Stimulated activated CD4-positive, alpha-beta T cell treated with anti-CD3 and anti-CD28 coated beads, Interleukin-15, amount 100 ng/mL, for 24 hours (primary cell): ENCODE data around the gene UVRAG.
"Not testable (repeated sequence)": the region's sequence is repeated elsewhere in the genome, so short reads cannot be mapped to it uniquely, and the experiment has no call there.

ENCODE experiments used
- DNase-seq: peaks from one replicate; pipeline ENCODE4 v3.0.0-alpha.2; 2020

UVRAG gene

GRCh38 chr11:75973710-75974109, 158.7 kb downstream of the UVRAG start:
- DNase-seq = not testable (repeated sequence)

DNA sequence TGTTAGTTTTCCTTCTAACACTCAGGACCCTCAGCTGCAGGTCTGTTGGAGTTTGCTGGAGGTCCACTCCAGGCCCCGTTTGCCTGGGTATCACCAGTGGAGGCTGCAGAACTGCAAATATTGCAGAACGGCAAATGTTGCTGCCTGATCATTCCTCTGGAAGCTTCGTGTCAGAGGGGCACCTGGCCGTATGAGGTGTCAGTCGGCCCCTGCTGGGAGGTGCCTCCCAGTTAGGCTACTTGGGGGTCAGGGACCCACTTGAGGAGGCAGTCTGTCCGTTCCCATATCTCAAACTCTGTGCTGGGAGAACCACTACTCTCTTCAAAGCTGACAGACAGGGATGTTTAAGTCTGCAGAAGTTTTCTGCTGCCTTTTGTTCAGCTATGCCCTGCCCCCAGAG, 164.1 kb downstream of the UVRAG start:
- DNase-seq = not testable (repeated sequence)

GRCh38 chr11:75979479-75980027, 164.5 kb downstream of the UVRAG start:
- DNase-seq = not testable (repeated sequence)

GRCh38 chr11:75980031-75980430, 165.0 kb downstream of the UVRAG start:
- DNase-seq = no peak

DNA sequence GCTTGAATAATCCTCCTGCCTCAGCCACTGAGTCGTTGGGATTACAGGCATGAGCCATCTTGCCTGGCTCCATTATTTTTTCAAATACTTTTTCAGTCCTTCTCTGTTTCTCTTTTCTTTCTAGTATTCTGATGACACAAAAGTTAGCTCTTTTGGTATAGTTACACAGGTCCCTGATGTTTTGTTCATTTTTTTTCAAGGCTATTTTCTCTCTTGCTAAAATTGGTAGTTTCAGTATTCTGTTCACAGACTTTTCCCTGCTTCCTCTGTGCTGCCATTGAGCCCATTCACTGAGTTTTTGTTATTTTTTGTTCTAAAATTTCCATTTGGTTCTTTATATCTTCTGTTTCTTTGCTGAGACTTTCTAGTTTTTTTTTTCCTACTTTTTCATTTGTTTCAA, 166.5 kb downstream of the UVRAG start:
- DNase-seq = no peak

DNA sequence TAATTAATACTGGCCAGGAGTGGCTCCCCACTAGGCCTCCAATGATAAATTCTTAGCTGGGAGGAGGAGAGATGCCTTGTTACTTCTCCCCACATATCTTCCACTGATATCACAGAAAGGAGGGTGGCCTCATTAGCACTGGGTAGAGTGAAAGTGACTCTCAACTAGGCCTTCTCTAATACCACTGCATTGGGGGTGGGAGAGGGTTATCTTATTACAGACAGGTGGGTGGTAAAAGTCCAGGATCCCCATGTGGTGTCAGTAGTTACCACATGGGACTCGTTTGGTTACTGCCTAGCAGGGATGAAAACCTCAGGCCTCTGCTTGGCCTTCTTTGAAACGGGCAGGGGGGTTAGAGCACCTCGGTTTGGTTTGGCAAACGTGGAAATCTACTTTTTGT, 167.3 kb downstream of the UVRAG start:
- no peak for DNase-seq

- no peak for DNase-seq
These were observed 172.0 kb downstream of the UVRAG start for GRCh38 chr11:75986966-75987365.

GRCh38 chr11:75993126-75993525, 178.1 kb downstream of the UVRAG start:
- no peak for DNase-seq

DNA sequence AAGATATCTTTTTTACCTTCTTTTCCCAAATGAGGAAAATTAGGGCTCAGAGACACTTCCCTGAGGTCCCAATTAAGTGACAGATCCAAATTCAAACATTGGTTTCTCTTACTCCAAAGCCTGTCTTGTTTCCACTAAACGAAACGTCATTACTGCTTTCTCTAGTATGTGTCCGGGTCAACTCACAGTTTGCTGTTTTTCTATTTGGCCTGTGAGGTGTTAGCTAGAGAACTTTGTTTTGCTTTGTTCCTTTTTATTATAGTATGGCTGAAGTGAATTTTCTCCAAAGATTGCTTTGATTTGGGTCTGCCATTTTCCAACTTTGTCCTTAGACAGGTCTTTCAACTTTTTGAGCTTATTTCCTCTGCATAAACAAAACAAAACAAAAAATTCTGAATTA, 179.6 kb downstream of the UVRAG start:
- DNase-seq = no peak

- DNase-seq = no peak
These were observed 181.8 kb downstream of the UVRAG start for GRCh38 chr11:75996523-75997442.

DNA sequence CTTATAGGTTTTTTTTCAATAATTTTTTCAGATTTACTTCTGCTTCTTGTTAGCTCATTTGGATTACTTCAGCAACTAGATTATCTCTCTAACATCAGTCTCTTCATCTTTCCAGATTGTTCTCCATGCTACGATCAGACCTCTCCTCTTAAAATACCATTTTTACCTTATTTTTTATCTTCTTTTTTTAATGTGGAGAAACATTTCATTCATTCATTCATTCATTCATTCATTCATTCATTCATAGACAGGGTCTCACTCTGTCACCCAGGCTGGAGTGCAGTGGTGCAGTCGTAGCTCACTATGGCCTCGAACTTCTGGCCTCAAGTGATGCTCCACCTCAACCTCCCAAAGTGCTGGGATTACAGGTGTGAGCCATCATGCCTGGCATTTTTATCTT, 189.4 kb downstream of the UVRAG start:
- DNase-seq = no peak

- no peak for DNase-seq
These were observed 190.7 kb downstream of the UVRAG start for GRCh38 chr11:76005756-76006155.

GRCh38 chr11:76007166-76007565, 192.2 kb downstream of the UVRAG start:
- no peak for DNase-seq

GRCh38 chr11:76008474-76008873, 193.5 kb downstream of the UVRAG start:
- no peak for DNase-seq

- DNase-seq = no peak
These were observed 195.0 kb downstream of the UVRAG start for GRCh38 chr11:76010051-76010450.

GRCh38 chr11:76013526-76013925, 198.5 kb downstream of the UVRAG start:
- DNase-seq = no peak

DNA sequence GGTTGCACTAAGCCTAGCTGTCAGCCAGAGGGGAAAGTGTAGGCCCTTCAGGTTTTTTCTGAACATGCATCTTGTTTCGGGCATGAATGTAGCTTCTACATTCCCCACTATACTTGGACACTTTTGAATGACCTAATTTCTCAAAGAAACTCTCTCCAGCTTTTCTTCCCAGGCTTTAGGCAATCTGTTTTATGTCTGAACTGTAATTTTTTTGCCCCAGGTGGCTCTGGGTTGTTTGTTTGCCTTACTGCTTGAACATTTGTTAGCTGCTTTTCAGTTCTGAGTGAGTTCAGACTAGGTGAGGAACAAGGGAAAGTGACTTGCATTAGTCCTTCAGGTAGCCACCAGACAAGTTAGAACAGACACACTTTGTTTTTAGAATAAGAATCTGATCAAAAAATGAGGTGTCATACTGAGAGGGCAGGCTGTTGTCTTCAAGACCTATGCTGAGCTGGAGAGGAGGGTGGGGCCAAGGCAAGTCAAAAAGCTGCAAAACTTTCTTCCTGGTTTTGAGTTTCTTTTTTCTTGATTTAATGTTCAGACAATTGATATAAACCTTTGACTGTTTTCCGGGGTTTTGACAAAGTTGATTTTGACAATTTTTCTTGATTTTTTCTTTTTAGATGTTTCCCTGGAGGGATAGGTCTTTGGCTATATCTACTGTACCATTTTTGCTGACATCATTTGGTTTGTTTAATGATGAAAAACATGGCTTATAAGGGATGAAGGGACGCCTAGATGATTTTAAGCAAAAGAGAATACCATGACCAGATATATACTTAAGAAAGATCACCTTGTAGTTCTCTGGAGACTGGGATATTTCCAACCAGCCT, 208.4 kb downstream of the UVRAG start:
- DNase-seq = no peak

- DNase-seq = no peak
These were observed 210.1 kb downstream of the UVRAG start for GRCh38 chr11:76025068-76025467.

DNA sequence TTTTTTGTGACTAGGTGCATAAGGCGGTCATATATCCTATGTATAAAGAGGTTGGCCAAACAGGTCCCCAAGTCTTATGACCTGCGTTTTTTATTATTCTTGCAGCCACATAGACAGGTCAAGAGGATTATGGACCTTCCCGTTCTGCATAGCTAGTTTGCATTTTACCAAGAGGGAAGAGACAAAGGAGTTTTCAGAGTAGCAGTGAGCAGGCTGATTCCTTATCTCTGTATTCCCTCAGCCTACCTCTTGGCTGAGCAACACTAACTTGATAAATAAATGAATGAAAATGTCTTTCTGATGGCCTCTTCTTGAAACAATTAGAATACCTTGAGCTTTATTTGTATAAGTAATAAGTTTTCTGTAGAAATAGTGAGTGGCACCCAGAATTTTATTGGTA, 210.8 kb downstream of the UVRAG start:
- DNase-seq = no peak

DNA sequence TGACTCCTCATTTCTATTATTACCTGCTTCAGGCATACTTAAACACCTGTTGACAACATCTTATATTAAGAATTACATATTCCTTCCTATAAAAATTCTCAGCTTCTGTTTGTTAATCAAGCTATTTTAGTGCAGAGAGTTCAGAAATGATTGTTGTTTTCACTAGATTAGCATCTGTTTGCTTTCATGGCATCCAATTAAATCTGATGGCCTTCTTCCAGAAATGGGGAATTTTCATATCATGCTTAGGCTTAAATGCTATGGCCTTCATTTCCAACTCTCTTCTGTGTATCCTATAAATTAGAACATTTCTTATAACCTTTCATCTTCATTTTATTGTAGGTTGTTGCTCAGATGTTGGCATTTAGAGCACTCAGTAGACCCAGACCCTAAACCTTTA, 211.3 kb downstream of the UVRAG start:
- DNase-seq = no peak

DNA sequence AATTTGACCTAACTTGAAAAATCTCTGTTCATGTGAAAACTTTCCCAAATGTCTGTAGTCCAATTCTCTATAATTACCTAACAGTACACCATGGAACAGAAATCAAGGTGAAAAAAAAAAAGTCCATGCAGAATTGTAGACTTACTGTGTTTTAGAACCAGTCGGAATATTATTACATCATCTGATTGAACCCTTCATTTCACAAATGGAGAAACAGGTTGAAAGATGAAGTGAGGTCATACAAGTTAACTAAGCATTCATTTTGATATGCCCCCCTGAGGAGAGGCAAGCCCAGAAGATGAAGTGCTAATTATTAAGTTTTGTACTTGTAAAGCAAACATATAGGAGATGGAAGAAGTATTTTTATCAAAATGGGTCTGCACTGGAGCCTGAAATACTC, 211.9 kb downstream of the UVRAG start:
- DNase-seq = no peak

DNA sequence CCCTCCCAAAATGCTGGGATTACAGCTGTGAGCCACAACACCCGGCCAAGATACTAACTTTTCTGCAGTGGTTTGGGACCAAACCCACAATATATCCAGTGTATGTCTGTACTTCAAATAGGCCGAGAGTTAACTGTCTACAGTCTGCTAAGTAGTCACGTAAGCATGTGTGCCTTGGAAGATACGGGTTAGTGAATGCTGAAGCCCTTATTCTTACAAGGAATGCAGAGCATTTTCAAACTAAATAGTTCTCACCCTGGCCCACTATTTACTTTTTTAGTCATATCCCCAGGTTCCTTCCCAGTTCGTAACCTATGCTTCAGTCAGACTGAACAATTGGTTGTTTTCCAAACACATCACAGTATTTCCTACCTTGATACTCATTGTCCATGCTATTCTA, 215.3 kb downstream of the UVRAG start:
- no peak for DNase-seq

DNA sequence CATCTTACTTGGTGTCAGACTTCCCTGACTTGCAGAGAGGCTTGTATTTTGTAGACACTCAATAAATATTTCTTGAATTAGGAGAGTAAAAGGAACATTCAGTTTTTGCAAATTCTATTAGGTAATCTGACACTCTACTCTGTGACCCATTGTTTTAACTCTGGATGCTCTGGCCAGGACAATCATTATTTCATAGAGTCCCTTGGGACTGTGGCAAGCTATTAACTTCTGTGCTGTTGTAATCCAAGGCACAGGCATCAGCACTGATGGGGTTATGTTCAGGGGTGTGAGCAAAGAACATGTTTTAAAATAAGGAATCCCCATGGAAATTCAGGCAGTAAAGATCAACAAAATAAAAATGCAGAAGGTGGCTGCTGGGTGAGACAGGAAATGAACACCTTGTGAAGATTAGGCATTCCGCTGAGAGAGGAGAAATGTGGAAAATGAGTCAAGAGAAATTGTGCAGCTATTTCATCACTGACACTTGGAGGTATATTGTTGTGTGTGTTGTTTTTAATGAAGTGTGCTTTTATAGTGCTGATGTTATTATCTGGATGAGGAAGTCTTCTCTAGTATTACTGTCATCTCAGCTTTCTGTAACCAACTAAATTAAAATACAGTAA, 216.1 kb downstream of the UVRAG start:
- no peak for DNase-seq
